ENCODE measurements around the gene MYO1G. TPM values are rescaled to one million over a fixed set of nuclear protein-coding genes. Genes with fewer than 3 reads are reported as not detected.

The MYO1G gene
- total RNA-seq, 1 experiment from 2014 or later = 0.57 TPM

- Histone ChIP-seq H3K23me2 (ENCODE audit: insufficient read length, low read depth, low read length, poor library complexity, severe bottlenecking) (no peaks in the 10 kb centered on the region), H2AFZ (ENCODE audit: low read length) (no peak overlapping the region), H3K18ac (ENCODE audit: insufficient read length, low read depth, low read length) (no peak overlapping the region), H2BK12ac (ENCODE audit: insufficient read length, low read depth, low read length) (no peak overlapping the region), H3K9me3 (ENCODE audit: control insufficient read depth, low read depth, low read length) (no peaks in the 10 kb centered on the region), H2BK20ac (ENCODE audit: low read depth, low read length, poor library complexity, severe bottlenecking) (no peak overlapping the region), H3K9ac (ENCODE audit: extremely low read depth, insufficient read length, low read length) (no peak overlapping the region), H3K4me2 (ENCODE audit: insufficient read depth, insufficient read length, low read length) (no peak overlapping the region), H3K23ac (ENCODE audit: insufficient read length, low read depth, low read length) (no peak overlapping the region), H3K56ac (ENCODE audit: insufficient read length, low read depth, low read length) (no peak overlapping the region), H3K4ac (ENCODE audit: low read depth, low read length) (no peak overlapping the region), H4K20me1 (ENCODE audit: control insufficient read depth, insufficient read depth, insufficient read length) (no peaks in the 10 kb centered on the region), H4K91ac (ENCODE audit: insufficient read length, low read depth, low read length) (no peak overlapping the region), H3K27ac (ENCODE audit: insufficient read length, low read depth, low read length) (no peak overlapping the region), H3K27me3 (ENCODE audit: insufficient read depth, low read length) (no peaks in the 10 kb centered on the region), H2BK120ac (ENCODE audit: low read depth, low read length, poor library complexity, severe bottlenecking) (no peak overlapping the region), H3K14ac (ENCODE audit: insufficient read depth, low read length) (no peak overlapping the region), H3K79me1 (ENCODE audit: insufficient read depth, low read depth, low read length, poor library complexity, severe bottlenecking) (no peaks in the 10 kb centered on the region), H3K4me1 (ENCODE audit: insufficient read depth, low read length) (no peaks in the 10 kb centered on the region), H4K5ac (ENCODE audit: insufficient read length, low read depth, low read length) (no peak overlapping the region), H2BK15ac (ENCODE audit: low read depth, low read length) (no peak overlapping the region), H4K8ac (replicated peaks; ENCODE audit: insufficient read length, low read depth, low read length) (no peak overlapping the region), H3K79me2 (ENCODE audit: insufficient read depth, low read length) (peaks cover 5% of the 10 kb centered on the region; the same call in 1 of the 2 replicates), H3T11ph (ENCODE audit: low read length) (no peak overlapping the region), H2AK5ac (ENCODE audit: insufficient read length, low read length) (no peak overlapping the region), H2BK5ac (ENCODE audit: insufficient read length, low read length) (no peak overlapping the region)
- TF ChIP-seq CTCF (conservative IDR thresholded peaks at IDR 0.05) = no peak
- no peak overlapping the region for H3K4me3 Mint-ChIP-seq
- peak overlapping the region in 1 of 3 experiments; percentile 31; a peak in 1 of 7 replicates for H3K27ac Mint-ChIP-seq
- no CpG with 5 or more reads among the region's 7 CpGs for WGBS (ENCODE audit: extremely low coverage, insufficient read length, low lambda C conversion rate)
- no peaks in the 10 kb centered on the region for H3K27me3 Mint-ChIP-seq (ENCODE audit: low read depth)
- DNase-seq = no peak
- H3K9me3 Mint-ChIP-seq = no peaks in the 10 kb centered on the region
- H3K36me3 Mint-ChIP-seq (ENCODE audit: insufficient read depth in 1 of 3, low read depth in 3 of 3) = peaks cover 0 to 11% (median 7%) of the 10 kb centered on the region in 3 experiments; a peak in 4 of 7 replicates
- H3K4me1 Mint-ChIP-seq = no peaks in the 10 kb centered on the region; a peak in 2 of 4 replicates
Measured at GRCh38 chr7:45007571-45008328, 28.9 kb upstream of the MYO1G start.

Data from H9 (cell line).